ENCODE data around the gene KRT80. TPM values are rescaled to one million over a fixed set of nuclear protein-coding genes. Genes with fewer than 3 reads are reported as not detected.

KRT80 gene
- total and polyA plus RNA-seq, 2 of the 13 experiments (the other 11 are each of a cell fraction or from before 2014, with no cell fraction given), result 0.27 to 0.53 TPM

GRCh38 chr12:52119398-52120254, 72.2 kb downstream of the KRT80 start (continued):
- no peak for TF ChIP-seq ZNF333 (CRISPR knock-in tag; IDR thresholded peaks at IDR 0.05; ENCODE audit: borderline replicate concordance)
- peak; percentile 47; the same call in 1 of the 2 replicates for TF ChIP-seq MED13 (CRISPR knock-in tag; IDR thresholded peaks at IDR 0.05)
- TF ChIP-seq SNAI1 (CRISPR knock-in tag; IDR thresholded peaks at IDR 0.05; ENCODE audit: borderline replicate concordance), result no peak
- TF ChIP-seq, protein P1, sequence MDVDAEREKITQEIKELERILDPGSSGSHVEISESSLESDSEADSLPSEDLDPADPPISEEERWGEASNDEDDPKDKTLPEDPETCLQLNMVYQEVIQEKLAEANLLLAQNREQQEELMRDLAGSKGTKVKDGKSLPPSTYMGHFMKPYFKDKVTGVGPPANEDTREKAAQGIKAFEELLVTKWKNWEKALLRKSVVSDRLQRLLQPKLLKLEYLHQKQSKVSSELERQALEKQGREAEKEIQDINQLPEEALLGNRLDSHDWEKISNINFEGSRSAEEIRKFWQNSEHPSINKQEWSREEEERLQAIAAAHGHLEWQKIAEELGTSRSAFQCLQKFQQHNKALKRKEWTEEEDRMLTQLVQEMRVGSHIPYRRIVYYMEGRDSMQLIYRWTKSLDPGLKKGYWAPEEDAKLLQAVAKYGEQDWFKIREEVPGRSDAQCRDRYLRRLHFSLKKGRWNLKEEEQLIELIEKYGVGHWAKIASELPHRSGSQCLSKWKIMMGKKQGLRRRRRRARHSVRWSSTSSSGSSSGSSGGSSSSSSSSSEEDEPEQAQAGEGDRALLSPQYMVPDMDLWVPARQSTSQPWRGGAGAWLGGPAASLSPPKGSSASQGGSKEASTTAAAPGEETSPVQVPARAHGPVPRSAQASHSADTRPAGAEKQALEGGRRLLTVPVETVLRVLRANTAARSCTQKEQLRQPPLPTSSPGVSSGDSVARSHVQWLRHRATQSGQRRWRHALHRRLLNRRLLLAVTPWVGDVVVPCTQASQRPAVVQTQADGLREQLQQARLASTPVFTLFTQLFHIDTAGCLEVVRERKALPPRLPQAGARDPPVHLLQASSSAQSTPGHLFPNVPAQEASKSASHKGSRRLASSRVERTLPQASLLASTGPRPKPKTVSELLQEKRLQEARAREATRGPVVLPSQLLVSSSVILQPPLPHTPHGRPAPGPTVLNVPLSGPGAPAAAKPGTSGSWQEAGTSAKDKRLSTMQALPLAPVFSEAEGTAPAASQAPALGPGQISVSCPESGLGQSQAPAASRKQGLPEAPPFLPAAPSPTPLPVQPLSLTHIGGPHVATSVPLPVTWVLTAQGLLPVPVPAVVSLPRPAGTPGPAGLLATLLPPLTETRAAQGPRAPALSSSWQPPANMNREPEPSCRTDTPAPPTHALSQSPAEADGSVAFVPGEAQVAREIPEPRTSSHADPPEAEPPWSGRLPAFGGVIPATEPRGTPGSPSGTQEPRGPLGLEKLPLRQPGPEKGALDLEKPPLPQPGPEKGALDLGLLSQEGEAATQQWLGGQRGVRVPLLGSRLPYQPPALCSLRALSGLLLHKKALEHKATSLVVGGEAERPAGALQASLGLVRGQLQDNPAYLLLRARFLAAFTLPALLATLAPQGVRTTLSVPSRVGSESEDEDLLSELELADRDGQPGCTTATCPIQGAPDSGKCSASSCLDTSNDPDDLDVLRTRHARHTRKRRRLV (CRISPR knock-in tag; IDR thresholded peaks at IDR 0.05), result no peak; the same call in 1 of the 2 replicates
- TF ChIP-seq TCF7L2 (IDR thresholded peaks at IDR 0.05; ENCODE audit: low read depth, low read length), result no peak
- TF ChIP-seq YEATS4 (CRISPR knock-in tag; IDR thresholded peaks at IDR 0.05; ENCODE audit: borderline replicate concordance), result peak; percentile 48
- TF ChIP-seq ZNF709 (CRISPR knock-in tag; IDR thresholded peaks at IDR 0.05), result peak; percentile 73; the same call in 1 of the 2 replicates
- peak; percentile 79; the same call in 1 of the 2 replicates for TF ChIP-seq TBX2 (CRISPR knock-in tag; IDR thresholded peaks at IDR 0.05; ENCODE audit: borderline replicate concordance)
- no peak for TF ChIP-seq ZNF232 (CRISPR knock-in tag; IDR thresholded peaks at IDR 0.05; ENCODE audit: borderline replicate concordance)
- TF ChIP-seq HDAC2 (CRISPR knock-in tag; IDR thresholded peaks at IDR 0.05), result peak; percentile 59
- no peak for TF ChIP-seq ZC3H4 (CRISPR knock-in tag; IDR thresholded peaks at IDR 0.05; ENCODE audit: borderline replicate concordance)
- peak; percentile 52; the same call in 1 of the 2 replicates for TF ChIP-seq HIVEP1 (CRISPR knock-in tag; IDR thresholded peaks at IDR 0.05)
- no peak for TF ChIP-seq PRDM15 (CRISPR knock-in tag; IDR thresholded peaks at IDR 0.05)
- 0 out of 2 replicates have a peak, but pooled peaks have one; percentile 26 for TF ChIP-seq POLR2G (IDR thresholded peaks at IDR 0.05; ENCODE audit: low read depth, low read length)
- TF ChIP-seq MZF1 (CRISPR knock-in tag; IDR thresholded peaks at IDR 0.05; ENCODE audit: borderline replicate concordance), result no peak
- no peak for TF ChIP-seq TGIF2 (CRISPR knock-in tag; IDR thresholded peaks at IDR 0.05)
- no peak for TF ChIP-seq ZNF670 (CRISPR knock-in tag; IDR thresholded peaks at IDR 0.05; ENCODE audit: borderline replicate concordance)
- no peak for TF ChIP-seq TSC22D2 (CRISPR knock-in tag; IDR thresholded peaks at IDR 0.05; ENCODE audit: borderline replicate concordance)
- TF ChIP-seq STAT5B (CRISPR knock-in tag; IDR thresholded peaks at IDR 0.05), result no peak
- no peak for TF ChIP-seq GATA4 (IDR thresholded peaks at IDR 0.05; ENCODE audit: borderline replicate concordance, low read depth)
- TF ChIP-seq TEAD3 (CRISPR knock-in tag; optimal IDR thresholded peaks at IDR 0.05; ENCODE audit: borderline replicate concordance), result peak; percentile 12
